ENCODE measurements around the gene DDR1.
A peak's percentile ranks its signal among the peaks of the same experiment; 100 is the strongest.
"Not testable (repeated sequence)": the region's sequence is repeated elsewhere in the genome, so short reads cannot be mapped to it uniquely, and the experiment has no call there.

The DDR1 gene

DNA sequence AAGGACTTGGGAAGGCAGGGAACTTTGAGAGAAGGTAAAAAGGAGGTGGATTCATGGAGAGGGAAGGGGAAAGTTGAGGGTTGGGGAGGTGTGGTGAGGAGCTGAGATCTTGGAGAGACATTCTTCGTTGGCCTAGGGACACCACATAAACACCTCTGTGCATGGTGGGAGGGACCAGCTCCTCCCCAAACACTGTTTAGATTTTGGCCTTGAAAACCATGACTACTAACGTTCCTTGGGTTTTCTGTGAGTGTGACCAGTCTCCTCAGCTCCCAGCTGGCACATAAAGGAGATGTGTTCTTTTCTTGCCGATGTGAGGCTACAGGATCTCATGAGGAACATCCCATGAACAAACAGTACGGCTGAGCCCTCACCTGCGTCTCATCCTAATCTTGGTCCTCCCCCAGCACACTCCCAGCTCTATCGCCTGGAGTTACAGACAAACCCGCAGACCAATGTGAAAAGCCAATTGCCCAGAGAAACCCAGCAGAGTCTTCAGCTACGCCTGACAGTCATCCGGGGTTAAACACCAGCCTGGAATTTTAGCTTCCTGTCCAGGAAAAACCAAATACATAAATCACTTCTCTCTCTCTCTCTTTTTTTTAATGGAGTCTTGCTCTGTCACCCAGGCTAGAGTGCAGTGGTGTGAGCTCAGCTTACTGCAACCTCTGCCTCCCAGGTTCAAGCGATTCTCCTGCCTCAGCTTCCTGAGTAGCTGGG lies 22.0 kb upstream of the DDR1 start:
- DNase-seq (ENCODE audit: insufficient read length, low spot score), result no peak
- no peak for FAIRE-seq
- TF ChIP-seq POLR2A (IDR thresholded peaks at IDR 0.05; ENCODE audit: low read depth, low read length), result no peak

- FAIRE-seq, result no peak
- no peak for TF ChIP-seq POLR2A (IDR thresholded peaks at IDR 0.05; ENCODE audit: low read depth, low read length)
- DNase-seq (ENCODE audit: insufficient read length, low spot score), result no peak
Observed at GRCh38 chr6:30864325-30864724, 20.0 kb upstream of the DDR1 start.

DNA sequence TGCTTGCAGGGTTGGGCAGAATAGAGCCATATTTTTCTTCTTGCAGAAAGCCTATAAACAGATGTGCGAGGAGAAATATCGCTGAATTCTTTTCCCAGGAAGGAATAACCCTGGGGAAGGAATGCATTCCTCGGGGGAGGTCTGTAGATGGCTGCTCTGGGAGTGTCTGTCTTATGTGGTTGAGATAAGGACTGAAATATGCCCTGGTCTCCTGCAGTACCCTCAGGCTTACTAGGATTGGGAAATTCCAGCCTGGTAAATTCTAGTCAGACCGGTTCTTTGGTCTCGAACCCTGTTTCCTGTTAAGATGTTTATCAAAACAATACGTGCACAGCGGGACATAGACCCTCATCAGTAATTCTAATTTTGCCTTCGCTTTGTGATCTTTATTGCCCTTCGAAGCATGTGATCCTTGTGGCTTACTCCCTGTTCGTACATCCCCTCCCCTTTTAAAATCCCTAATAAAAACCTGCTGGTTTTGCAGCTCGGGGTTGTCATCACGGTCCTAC lies 15.0 kb upstream of the DDR1 start:
- DNase-seq (ENCODE audit: insufficient read length, low spot score); FAIRE-seq: not testable (repeated sequence)

DNA sequence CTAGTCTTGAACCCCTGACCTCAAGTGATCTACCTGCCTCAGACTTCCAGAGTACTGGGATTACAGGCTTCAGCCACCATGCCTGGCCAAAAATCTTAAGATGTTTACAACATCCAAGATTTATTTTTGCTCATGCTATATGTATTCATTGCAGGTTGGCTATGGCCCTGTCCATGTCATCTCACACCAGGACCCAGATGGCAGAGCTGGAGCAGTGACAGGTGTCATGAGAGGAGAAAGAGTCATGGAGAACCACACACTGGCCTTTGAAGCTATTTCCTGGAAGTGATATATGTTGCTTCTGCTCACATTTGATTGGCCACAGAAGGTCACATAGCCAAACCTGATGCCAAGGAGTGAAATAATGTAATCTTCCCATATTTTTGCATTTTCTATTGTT lies 13.8 kb upstream of the DDR1 start:
- no peak for FAIRE-seq
- no peak for DNase-seq (ENCODE audit: insufficient read length, low spot score)
- TF ChIP-seq POLR2A (IDR thresholded peaks at IDR 0.05; ENCODE audit: low read depth, low read length), result no peak

GRCh38 chr6:30871592-30872183 lies 12.6 kb upstream of the DDR1 start:
- TF ChIP-seq POLR2A (IDR thresholded peaks at IDR 0.05; ENCODE audit: low read depth, low read length), result no peak
- FAIRE-seq (no peak), DNase-seq (ENCODE audit: insufficient read length, low spot score) (no peak)

- no peak for TF ChIP-seq POLR2A (IDR thresholded peaks at IDR 0.05; ENCODE audit: low read depth, low read length)
- FAIRE-seq (no peak), DNase-seq (ENCODE audit: insufficient read length, low spot score) (no peak)
Observed at GRCh38 chr6:30873137-30873640, 11.1 kb upstream of the DDR1 start.

GRCh38 chr6:30873795-30874194 lies 10.5 kb upstream of the DDR1 start:
- not testable (repeated sequence) for DNase-seq (ENCODE audit: insufficient read length, low spot score); FAIRE-seq

DNA sequence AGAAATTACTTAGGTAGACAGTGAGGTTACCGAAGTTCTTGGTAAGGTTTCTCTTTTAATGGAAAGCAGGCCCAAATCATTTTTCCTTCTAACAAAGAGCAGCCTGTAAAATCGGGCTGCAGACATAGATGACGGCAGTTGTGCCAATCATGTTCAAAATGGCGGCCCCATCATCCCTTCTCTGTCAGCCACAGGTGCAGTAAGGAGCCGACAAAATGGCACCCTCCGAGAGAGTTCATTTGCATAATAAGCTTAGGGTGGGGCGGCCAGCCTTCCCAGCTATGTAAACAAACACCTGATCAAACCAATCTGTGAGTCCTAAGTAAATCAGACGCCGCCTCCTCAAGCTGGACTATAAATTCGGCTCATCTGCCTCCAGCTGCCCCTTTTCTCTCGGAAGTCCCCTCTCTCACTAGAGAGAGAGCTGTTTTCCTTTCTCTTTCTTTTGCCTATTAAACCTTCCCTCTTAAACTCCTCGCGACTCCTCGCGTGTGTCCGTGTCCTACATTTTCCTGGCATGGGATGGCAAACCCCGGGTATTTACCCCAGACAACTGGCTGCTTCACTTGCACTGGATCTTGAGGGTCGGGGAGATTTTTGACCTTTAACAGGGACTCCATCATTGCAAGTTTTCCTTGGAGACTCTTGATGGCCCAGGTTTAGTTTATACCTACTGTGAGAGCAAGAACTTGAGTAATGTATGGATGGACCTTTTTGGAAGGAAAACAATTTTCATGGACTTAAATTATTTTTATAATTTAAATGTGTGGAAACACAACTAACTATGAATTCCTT lies 8.9 kb upstream of the DDR1 start:
- DNase-seq (ENCODE audit: insufficient read length, low spot score), result no peak
- no peak for FAIRE-seq
- TF ChIP-seq POLR2A (IDR thresholded peaks at IDR 0.05; ENCODE audit: low read depth, low read length), result no peak

GRCh38 chr6:30876039-30876730 lies 8.1 kb upstream of the DDR1 start:
- DNase-seq (ENCODE audit: insufficient read length, low spot score), result no peak
- TF ChIP-seq POLR2A (IDR thresholded peaks at IDR 0.05; ENCODE audit: low read depth, low read length), result no peak
- FAIRE-seq, result no peak

DNA sequence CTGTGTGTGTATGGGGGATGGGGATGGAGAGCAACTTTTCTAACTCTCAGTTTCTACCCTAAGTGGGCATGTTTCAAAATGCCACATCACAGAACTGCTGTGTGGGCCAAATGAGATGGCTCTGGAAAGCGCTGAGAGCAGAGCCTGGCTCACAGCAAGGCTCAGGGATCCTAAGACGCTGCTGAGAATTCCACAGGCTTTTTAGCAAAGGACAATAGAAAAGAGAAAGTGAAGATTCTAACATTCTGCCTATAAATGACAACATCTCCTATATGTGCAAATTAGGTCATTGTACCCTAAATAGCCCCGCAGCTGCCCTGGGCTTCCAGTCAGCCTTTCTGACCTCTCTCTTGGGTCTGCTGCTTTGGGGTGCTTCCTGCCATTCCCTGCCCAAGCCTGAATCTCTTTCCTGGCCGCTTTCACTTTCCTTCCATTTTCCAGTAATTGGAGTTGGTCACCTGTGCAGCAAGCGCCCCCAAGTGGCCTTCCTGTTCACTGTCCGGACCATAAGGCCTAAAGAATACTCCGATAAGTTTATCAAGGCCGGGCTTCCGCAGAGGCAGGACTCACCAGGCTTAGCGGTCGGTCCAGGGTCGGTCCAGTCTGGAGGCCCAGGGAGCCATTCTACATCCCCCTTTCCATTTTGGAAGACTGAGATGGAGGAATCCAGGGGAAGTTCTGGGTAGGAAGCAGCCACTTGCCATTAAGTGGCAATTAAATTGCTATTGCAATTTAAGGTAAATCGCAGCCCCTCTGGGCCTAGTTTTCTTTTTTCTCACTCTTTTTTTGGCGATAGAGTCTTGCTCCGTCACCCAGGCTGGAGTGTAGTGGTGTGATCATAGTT lies 6.7 kb upstream of the DDR1 start:
- no peak for TF ChIP-seq POLR2A (IDR thresholded peaks at IDR 0.05; ENCODE audit: low read depth, low read length)
- peak; percentile 89 for DNase-seq (ENCODE audit: insufficient read length, low spot score)
- FAIRE-seq, result peak; percentile 73

DNA sequence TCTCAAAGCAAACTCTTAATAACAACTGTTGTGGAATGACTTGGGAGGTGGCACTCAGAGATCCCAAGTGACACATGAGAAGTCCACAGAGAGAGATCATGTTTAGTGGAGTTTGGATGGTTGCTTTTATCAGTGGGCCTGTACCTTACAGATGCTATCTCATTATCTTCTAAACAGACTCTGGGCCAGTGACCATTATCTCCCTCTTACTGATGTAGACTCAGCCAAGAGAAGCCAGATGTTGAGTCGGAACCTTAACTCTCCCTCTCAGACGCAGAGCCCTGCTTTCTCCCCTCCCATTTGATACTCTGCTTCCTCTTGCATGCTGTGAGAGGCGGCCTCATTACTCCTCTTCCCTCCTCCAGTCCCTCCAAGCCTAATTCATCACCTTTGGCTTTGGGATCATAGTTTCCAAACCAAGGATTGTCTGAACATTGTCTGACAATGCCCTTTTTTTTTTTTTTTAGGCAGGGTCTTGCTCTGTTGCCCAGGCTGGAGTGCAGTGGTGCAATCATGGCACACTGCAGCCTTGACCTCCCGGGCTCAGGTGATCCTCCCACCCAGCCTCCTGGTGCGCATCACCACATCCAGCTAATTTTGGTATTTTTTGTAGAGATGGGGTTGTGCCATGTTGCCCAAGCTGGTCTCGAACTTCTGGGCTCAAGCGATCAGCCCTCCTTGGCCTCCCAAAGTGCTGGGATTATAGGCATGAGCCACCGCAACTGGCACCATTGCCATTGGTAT lies 4.5 kb upstream of the DDR1 start:
- DNase-seq (ENCODE audit: insufficient read length, low spot score) (no peak), FAIRE-seq (no peak)
- TF ChIP-seq POLR2A (IDR thresholded peaks at IDR 0.05; ENCODE audit: low read depth, low read length), result no peak

DNA sequence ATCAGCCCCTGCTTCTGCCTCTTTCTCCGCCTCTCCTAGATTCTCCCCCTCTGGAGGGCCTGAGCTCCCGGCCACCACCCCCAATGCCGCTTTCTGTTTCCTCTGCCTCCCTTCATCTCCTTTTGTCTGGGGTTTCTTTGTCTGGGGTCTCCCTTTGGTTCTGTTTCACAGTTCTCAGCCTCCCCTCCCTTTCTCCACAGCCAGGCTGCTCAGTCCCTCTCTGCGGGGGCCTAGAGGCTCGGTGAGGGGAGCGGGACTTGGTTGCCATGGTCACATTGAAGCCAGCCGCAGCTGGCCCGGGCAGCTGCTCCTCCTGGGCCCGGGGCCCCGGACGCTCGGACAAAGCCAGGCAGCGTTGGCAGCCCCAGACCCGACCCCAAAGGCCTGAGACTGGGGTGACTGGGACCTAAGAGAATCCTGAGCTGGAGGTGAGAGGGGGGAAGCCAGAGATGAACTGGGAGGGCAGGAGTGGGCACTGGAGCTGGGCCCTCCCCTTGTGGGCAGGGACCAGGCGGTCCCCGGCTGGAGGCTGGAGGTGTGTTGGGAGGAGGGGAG lies 3.5 kb upstream of the DDR1 start:
- no peak for FAIRE-seq
- no peak for TF ChIP-seq POLR2A (IDR thresholded peaks at IDR 0.05; ENCODE audit: low read depth, low read length)
- DNase-seq (ENCODE audit: insufficient read length, low spot score), result no peak

Measured in H54 (cell line).